ENCODE measurements around the gene DENND5B. TPM values are rescaled to one million over a fixed set of nuclear protein-coding genes. Genes with fewer than 3 reads are reported as not detected.
A peak's percentile ranks its signal among the peaks of the same experiment; 100 is the strongest.
"Not testable (repeated sequence)": the region's sequence is repeated elsewhere in the genome, so short reads cannot be mapped to it uniquely, and the experiment has no call there.

Gene DENND5B
- total RNA-seq, 1 experiment from 2014 or later, result 24.6 TPM

DNA sequence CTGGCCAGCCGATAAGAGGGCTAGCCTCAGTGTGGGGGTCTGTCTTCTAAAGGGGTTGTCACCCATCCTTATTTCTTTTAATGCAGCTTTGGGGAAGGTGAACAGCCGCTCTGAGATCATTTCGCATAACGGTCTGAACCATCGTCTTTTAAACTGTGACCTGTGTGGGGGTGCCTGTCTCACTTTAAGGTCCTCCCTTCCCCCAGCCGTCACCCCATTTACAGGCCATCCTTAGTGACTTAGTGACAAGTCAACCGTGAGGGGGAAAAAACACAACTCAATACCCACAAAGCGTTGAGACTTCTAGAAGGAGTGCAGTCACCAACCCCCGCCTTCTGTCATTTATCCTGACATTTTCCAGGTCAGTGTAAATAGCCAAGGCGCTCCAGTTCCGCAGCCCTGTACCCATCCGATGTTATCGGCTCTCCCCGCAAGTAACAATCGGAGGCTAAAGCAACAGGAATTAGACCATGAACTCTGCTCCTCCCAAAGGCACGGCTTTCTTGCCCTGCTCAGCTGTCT is 505 bp upstream of the DENND5B start:
- no peak for DNase-seq (ENCODE audit: low read depth)

DNA sequence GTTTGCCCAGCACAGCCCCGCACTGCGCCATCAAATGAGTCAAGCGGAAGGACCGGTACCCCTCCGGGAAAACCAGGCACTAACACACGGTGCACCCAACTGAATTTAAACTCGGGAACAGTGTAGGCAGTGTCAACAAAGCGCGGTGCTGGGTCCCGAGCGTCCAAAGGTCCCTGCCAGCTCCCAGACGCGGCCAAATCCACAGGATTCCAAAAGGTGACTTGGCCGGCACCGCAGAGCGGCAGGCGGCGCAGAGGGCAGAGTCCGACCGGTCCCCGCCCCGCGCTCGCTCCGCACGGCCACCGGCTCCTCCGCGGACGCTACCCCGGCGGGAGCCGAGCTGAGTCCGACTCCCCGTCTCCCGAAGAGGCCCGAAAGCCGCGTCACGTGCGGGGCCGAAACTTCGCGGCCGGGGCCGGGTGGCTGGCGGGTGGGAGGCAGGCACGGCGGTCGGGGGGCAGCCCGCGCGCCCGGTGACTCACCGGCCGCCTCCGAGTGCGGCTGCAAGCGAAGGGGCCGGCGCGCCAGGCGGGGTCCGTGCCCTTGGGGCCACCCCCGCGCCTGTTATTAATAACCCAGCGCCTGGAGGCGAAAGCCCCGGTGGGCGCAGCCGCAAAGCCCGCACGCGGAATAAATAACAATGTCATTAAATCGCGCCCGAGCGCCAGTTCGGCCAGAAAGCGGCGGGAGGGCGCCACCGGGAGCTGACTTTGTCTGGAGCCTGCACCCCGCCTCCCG is 863 bp downstream of the DENND5B start:
- DNase-seq (ENCODE audit: low read depth), result peak; percentile 73

DNA sequence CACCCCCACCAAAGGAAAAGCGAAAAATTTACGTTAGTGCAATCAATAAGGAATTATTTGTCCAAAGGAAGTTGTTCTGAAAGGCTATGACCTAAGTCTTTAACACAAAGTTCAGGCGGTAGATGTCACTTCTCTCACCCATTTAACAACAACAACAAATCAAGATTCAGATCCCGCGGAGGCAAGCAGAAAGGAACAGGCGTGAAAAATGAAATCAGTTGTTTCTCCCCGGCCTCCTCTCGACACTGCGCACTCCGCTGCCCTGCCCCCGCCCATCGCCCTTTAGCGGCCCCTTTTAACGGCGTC is 1.4 kb downstream of the DENND5B start:
- no peak for DNase-seq (ENCODE audit: low read depth)

DNA sequence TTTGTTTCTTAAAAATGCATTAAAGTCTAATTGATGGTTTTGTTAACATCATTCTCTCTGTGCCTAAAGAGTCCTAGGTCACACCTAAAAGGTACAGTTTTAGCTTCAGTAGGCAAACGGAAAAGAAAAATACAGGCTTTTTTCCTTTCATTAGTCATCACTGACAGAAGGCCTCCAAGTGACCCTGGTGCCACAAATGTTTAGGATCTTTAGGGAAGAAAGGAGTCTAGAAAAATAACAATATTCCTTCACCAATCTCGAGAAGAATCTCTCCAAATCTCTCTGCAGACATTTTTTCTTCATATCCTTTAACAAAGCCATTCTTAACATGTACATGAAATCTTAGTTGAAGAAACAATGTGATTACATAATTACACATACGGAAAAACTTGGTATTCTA is 2.0 kb downstream of the DENND5B start:
- peak; percentile 49 for DNase-seq (ENCODE audit: low read depth)

- no peak for DNase-seq (ENCODE audit: low read depth)
Observed at GRCh38 chr12:31586728-31587127, 4.2 kb downstream of the DENND5B start.

- no peak for DNase-seq (ENCODE audit: low read depth)
Observed at GRCh38 chr12:31585895-31586294, 5.0 kb downstream of the DENND5B start.

DNA sequence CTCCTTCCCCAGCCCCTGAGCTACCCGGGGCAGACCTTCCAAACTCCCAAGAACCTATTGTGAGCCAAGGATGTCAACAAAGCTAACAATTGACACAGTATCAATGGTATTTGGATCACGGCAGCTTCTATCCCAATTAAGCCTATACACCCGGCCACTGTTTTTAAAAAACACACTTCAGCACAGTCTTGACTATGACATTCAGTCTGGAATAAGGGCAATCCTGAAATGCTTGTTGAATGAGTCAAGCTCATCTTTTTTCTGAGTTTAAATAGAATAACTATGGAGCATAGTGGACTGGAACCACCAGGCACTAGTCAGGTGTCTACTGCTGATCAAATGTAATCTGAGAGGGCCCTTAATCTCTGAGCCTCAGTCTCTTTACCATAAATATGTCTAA is 5.7 kb downstream of the DENND5B start:
- peak; percentile 79 for DNase-seq (ENCODE audit: low read depth)

DNA sequence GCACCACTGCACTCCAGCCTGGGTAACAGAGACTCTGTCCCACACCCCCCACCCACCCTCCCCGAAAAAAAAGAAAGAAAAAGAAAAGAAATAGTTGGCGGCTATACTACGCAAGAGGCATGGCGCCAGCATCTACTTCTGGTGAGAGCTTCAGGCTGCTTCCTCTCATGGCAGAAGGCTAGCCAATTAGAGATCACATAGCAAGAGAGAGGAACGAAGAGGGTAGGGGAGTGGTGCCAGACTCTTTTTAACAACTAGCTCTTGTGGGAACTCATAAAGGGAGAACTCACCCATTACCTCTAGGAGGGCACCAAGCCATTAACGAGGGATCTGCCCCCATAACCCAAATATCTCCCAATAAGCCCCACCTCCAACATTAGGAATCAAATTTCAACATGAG is 6.2 kb downstream of the DENND5B start:
- no peak for DNase-seq (ENCODE audit: low read depth)

- no peak for DNase-seq (ENCODE audit: low read depth)
Observed at GRCh38 chr12:31583878-31584277, 7.1 kb downstream of the DENND5B start.

DNA sequence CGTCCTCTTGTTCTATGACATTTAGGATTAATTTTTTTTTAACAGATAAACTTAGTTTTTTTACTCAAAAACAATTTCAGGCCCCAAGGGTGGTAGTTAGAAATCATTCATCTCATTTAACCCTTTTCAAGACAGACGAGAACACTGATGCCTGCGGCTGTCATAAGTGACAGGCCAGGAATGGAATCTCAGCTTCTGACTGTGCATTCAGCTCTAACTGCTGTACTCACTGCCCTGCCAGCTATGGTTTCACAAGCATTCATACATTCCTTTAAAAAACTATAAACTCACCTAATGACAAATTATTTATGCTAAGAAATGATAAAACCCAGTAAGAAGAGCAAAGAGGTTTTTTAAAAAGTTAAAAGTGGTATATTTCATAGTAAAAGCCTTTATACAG is 8.8 kb downstream of the DENND5B start:
- DNase-seq (ENCODE audit: low read depth), result peak; percentile 71

DNA sequence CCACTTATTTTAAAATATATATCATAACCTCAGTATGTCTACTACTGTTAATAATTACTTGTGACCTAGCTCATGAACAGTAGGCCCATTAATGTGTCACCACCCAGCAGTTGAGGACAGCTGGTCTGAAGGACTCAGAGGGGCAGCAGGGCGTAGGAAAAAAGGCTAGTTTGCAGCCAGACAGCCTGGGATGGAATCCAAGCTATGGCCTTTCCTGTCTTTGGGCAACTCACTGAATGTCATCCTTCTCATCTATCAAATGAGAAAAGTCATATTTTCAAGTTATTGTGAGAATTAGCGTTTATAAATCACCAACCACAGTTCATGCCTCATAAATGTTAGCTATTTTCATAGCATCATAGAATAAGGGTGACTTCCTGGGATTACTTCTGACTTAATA is 12.3 kb downstream of the DENND5B start:
- peak; percentile 51 for DNase-seq (ENCODE audit: low read depth)

GRCh38 chr12:31574803-31575575 is 15.9 kb downstream of the DENND5B start:
- no peak for DNase-seq (ENCODE audit: low read depth)

DNA sequence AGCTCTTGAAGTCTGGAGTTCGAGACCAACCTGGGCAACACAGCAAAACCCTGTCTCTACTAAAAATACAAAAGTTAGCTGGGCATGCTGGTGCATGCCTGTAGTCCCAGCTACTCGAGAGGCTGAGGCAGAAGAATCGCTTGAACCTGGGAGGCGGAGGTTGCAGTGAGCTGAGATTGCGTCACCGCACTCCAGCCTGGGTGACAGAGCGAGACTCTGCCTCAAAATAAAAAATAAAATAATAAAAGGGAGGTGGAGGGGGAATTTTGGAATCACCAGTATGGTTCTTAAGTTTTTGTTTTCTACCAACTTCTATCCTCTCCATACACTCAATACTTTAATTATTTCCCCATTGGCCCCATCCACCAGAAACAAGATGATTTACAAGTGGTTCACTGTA is 16.6 kb downstream of the DENND5B start:
- not testable (repeated sequence) for DNase-seq (ENCODE audit: low read depth)

GRCh38 chr12:31572900-31573600 is 17.9 kb downstream of the DENND5B start:
- no peak for DNase-seq (ENCODE audit: low read depth)

GRCh38 chr12:31570880-31571279 is 20.1 kb downstream of the DENND5B start:
- DNase-seq (ENCODE audit: low read depth), result no peak

DNA sequence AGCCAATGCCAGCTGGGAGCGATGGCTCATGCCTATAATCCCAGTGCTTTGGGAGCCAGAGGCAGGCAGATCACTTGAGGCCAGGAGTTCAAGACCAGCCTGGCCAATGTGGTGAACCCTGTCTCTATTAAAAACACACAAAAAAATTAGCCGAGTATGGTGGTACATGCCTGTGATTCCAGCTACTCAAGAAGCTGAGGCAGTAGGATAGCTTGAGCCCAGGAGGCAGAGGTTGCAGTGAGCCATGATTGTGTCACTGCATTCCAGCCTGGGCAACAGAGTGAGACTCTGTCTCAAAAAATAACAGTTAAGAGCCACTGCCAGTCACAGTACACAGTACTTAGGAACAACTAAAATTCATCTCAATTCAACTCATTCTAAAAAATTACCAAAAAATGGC is 21.4 kb downstream of the DENND5B start:
- DNase-seq (ENCODE audit: low read depth), result not testable (repeated sequence)

DNA sequence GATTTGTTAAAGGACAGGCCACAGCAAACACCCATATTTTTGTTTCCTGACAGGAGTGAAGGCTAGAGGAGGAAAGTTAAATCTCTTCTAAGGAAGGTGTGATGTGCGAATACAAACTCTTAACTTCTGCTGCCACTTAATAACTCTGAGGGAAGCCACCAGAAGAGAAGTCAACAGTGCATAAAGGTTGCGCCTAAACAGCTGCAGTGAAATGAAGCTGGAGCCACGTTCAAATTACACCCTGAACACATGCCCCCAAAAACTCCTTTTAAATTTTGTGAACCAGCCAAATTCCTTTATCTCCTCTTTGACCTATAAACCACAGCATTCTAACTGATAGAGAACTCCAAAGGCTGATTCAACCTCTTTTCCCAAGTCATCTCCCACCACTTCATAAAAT is 22.4 kb downstream of the DENND5B start:
- DNase-seq (ENCODE audit: low read depth), result no peak

DNA sequence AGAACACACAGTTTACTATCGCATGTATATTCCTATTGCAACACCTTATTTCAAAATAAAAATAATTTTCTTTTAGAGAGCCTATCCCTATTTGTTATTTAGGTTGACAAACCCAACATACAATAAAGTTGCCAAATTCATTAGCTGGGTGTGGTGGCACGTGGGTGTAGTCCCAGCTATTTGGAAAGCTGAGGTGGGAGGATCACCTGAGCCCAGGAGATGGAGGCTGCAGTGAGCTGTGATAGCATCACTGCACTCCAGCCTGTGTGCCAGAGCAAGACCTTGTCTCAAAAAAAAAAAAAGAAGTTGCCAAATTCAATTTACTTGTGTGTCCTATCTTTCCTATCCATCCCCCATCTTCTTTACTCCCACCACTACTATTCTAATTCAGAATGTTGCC is 23.9 kb downstream of the DENND5B start:
- no peak for DNase-seq (ENCODE audit: low read depth)

- no peak for DNase-seq (ENCODE audit: low read depth)
Observed at GRCh38 chr12:31566547-31566946, 24.4 kb downstream of the DENND5B start.

GRCh38 chr12:31562594-31563328 is 28.2 kb downstream of the DENND5B start:
- DNase-seq (ENCODE audit: low read depth), result no peak

- no peak for DNase-seq (ENCODE audit: low read depth)
Observed at GRCh38 chr12:31560516-31560915, 30.4 kb downstream of the DENND5B start.

- DNase-seq (ENCODE audit: low read depth), result peak; percentile 60
Observed at GRCh38 chr12:31558521-31558920, 32.4 kb downstream of the DENND5B start.

Measured in M059J (cell line).